ENCODE results near the gene VPS37B.

DNA sequence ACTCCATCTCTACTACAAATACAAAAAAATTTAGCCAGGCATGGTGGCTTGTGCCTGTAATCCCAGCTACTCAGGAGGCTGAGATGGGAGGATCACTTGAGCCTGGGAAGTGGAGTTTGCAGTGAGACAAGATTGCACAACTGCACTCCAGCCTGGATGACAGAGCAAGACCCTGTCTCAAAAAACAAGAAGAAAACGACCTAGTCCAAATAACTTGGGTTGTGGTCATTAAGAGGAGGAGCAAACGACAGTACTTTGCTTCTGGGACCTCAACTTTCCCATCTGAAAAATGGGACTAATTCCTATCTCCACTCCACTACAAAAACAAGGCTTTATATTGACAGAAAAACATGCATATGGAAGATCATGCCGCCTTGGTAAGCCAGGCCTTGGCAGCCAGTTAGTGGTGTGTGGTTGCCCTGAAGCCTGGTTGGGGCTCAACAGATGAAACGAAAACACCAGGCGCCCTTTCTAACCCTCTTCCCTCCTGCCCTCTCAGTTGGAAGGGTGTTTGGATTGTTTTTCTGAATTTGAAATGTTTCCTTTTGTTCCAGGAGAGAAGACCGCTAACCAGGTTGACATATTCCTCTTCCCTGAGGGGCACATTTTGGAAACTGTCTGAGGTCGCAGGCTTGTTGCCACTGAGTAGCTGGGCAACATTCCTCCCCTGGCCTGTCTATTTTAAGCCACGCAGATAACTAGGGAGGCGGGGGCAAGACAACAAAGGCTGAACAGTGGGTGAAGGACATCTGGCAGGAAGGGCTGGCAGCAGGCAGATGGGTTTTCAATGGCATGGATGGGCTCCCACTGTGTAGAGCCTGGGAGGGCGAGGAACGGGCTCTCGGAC, 13.7 kb upstream of the VPS37B start:
- no peak for TF ChIP-seq POLR2A (IDR thresholded peaks at IDR 0.05)
- TF ChIP-seq, protein P1, sequence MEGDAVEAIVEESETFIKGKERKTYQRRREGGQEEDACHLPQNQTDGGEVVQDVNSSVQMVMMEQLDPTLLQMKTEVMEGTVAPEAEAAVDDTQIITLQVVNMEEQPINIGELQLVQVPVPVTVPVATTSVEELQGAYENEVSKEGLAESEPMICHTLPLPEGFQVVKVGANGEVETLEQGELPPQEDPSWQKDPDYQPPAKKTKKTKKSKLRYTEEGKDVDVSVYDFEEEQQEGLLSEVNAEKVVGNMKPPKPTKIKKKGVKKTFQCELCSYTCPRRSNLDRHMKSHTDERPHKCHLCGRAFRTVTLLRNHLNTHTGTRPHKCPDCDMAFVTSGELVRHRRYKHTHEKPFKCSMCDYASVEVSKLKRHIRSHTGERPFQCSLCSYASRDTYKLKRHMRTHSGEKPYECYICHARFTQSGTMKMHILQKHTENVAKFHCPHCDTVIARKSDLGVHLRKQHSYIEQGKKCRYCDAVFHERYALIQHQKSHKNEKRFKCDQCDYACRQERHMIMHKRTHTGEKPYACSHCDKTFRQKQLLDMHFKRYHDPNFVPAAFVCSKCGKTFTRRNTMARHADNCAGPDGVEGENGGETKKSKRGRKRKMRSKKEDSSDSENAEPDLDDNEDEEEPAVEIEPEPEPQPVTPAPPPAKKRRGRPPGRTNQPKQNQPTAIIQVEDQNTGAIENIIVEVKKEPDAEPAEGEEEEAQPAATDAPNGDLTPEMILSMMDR (IDR thresholded peaks at IDR 0.05), result no peak

Data from right lobe of liver (tissue), 4 donors.